ENCODE data around the gene CACNA2D4.

Gene CACNA2D4

DNA sequence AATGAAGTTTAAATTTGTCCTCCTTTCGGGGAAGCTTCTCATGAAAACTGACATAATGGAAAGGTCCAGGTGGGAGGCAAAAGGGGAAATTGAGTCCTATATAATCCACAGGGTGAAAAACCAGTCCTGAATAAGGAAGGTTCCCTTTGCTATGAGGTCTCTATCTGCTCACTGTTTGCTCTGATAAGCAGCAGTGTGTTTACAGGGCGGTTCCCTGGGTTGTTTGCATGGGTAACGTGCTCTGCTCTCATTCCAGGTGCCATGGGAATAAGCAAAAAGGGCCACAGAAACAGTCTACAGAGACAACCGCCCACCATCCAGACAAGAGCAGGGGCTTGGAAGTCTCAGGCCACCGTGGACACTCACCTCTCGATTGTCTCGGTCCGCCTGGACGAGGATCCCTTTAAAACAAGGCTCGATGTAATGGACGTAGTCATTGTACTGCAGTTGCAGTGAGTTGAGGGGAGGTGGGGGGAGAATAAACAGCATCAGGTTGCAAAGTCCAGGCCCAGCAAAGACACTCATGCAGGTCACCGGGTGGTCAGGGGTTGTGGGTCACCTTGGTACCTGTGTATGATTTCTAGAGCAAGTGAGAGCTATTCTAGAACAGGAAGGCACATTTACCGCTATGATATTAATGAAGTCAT, 32.7 kb downstream of the CACNA2D4 start:
- no peak for DNase-seq

DNA sequence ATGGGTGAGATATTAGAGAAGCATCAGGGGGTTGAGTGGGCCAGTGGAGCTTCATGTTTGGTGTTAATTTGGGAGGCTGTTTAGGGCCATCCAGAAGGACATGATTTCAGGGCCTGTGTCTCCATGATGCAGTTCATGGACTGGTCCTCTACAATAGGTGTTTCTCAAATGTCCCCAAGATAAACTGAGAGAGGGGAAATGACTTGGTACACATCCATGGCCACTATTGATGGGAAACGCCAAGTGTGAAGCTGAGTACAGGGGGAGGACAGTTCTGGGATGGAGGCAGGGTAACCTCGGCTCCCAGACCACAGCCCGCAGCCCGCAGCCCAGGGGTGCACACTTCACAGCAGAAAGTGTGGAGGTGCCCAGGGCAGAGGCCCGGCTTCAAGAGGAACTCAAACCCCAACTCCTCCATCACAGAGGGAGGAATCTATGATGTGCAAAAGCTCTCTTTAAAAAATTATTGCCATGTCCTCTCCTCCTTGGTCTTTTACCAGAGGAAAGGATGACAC, 33.3 kb downstream of the CACNA2D4 start:
- no peak for DNase-seq

DNA sequence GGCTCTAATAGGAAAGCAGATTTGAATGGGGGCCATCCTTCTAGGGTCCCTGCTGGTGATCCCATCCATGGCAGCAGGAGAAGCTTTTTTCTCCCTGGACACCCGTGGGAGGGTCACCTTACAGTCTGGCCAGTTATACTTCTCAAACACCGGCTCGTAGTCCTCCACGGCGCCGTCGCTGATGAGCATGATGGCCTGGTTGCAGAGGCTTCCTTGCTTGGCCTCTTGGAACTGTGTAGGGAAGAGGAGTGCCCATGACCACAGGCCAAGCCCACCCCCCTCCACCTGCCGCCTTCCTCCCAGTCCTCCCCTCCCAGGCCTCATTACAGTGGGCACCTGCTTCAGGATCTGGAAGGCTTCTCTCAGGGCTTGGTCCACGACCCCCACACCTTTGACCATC, 33.8 kb downstream of the CACNA2D4 start:
- no peak for DNase-seq

DNA sequence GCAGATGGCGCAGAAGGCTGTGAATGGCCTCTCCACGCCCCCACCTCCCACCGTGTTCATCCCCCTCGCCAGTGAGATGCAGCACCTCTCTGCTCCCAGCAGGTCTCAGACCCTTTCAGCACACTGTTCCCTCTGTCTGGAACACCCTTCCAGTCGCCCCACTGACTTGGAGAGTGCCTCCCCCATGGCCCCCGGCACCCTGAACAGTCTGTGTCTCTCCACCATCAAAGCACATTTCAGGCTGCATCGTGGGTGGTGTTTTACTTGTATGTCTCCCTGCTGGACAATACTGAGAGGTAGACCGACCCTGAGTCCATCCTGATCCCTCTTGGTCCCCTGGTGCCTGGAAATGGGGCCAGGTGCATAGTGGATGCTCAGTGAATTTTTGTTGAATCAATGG, 34.9 kb downstream of the CACNA2D4 start:
- DNase-seq = no peak

DNA sequence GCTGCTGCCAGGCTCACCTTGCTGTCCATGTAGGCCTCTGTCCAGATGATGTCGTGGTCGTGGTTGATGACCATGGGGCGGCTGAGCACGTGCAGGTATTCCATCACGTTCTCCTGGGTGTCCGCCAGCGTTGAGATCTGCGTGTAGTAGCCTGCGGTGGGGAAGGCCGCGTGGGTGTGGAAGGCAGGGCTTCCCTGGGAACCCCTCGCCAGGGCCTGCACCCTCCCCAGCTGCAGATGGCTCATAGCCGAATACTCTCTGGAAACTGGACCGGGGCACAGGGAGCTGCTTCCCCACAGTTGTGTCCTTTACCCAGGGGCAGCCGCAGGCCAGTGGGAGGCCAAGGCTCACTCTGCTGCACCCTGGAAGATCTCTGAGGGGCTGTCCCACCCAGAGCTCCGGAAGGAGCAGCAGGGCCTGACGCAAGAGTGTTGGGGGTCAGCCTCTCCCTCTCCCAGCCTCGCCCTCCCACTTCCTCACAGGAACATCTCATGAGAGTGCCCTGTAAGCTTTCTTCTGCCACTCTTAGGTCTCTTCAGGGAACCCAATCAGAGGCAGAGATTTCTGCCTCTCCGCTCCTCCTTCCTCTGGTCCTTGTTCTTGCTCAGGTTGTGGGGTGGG, 35.5 kb downstream of the CACNA2D4 start:
- no peak for DNase-seq

DNA sequence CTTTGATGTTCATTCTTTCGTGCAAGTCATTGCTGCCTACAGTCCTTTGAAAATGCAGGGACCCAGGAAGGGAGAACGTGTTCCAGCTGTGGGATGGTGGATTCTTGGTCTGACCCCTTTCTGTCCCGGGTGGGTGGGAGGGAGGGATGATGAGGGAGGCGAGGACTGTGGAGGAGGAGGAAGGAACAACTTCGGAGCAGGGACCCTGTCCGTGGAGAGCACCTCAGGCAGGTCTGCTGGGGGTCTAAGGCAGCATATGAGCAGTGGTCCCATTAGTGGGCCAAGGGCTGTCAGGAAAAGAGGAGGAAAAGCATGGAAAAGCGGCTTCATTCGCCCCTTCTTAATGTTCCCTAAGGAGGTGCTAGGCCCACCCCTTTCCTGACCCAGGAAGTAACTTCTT, 36.0 kb downstream of the CACNA2D4 start:
- no peak for DNase-seq

DNA sequence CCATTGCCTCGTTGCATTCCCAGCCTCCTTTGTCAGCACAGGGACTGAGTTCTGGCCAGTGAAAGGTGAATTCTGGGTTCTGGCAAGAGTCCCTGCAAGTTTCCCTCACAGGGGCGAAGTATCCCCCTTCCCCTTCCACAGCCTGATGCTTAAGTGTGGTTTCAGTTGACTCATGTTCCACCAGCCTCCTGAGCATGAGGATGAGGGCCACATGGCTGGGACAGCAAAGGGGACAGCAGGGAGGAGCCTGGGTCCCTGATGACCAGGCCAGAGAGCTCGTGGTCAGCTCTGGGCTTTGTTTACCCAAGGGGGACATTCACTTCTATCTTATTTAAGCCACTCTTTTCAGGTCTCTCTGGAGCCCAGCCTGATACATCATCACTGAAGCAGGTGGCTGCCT, 36.5 kb downstream of the CACNA2D4 start:
- DNase-seq = no peak

DNA sequence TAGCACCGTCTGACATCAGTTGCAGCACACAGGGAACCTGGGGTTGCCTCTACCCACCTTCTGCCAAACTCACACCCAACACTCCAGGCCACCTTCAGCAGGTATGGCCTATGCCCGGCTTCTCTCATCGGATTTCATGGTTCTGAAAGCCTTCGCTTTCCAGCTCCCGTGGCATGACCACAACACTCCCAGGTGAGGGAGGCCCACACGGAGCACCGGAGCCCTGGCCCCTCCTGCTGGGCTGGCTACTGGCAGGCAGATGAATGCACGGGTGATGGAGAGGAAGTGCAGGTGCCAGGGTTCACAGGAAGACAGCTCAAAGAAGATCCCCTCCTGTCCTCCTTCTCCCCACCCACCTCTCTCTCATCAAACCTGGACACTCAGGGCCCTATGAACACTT, 37.2 kb downstream of the CACNA2D4 start:
- DNase-seq = no peak

DNA sequence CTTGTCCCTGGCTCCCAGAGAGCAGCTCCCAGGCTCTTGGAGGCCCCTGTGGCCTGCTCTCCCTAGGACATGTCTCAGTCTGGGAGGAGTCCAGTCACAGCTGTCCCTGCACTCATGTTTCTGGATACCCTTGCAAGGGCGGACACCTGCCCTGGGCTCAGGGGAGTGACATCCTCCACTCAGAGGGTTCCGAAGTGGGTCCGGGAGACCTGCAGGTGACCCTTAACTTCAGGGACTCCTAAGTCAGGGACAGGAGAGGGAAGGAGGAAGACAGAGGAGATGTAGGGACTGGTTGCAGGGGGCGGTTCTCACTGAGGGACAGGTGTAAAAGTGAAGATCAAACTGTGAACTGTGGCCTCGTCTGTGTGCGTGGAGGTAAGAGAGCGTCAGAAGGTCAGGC, 37.6 kb downstream of the CACNA2D4 start:
- no peak for DNase-seq

DNA sequence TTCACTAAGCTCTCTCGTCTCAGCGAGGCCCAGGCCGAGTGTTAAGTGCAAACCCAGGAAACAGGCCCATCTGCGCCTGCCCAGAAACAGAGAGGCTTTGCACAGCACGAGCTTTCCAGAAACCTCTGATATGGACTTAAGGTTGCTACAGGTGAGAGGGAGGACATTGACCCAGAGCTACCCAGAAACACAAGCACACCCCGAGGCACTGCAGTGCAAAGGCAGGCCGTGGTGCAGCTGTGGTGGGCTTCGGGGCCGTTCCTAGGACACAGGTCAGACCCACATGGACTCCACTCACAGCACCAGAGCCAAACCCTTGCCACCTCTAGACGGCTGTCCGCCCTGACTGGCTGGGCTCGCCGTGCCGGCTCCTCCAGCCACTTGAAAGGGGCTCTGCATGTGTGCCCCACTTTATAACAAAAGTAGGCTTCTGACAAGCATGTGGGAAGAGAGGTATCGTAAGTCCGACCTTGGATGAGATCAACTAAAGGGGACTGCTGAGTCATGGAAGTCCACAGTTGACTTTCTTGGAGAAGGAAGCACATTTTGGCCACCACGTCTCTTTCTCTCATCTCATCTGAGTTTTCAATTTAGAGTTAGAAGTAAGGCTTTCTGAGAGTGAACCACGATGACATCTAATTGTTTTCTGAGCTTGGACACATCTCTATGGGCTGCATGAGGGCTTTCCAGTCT, 38.2 kb downstream of the CACNA2D4 start:
- DNase-seq = no peak

DNA sequence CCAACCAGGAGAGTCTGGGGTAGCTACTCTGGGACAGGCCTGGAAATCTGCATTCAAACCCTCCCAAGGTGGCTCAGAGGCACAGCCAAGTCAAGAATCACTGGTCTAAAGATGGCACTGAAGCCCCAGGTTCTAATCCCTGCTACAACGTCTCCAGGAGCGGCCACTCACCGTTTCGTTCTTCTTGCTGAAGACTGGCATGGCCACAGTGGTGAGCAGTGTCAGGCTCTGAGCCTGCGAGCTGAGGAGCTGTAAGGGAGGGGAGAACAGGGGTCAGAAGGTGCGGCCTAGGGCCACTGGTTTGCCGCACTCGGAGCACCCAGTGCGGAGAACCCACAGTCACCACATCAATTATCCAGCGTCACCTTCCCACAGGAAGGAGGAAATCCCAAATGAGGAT, 38.8 kb downstream of the CACNA2D4 start:
- no peak for DNase-seq

DNA sequence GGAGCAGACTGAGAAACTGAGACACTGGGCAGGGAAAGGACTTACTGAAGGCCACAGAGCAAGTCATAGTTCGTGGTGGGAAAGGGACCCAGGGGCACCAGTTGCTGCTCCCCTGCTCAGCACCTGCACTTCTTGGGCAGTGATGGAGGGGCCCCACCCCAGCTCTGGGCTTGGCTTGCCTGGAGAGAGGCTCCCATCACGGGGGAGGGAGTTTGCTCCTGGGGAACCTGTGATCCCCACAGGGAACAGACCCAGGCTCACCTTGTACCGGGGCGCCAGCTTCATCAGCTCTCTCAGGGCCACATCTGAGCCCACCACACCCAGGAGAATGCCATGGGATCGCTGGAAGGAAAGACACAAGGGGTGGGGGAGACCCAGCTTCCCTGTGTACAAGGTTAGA, 39.8 kb downstream of the CACNA2D4 start:
- no peak for DNase-seq

DNA sequence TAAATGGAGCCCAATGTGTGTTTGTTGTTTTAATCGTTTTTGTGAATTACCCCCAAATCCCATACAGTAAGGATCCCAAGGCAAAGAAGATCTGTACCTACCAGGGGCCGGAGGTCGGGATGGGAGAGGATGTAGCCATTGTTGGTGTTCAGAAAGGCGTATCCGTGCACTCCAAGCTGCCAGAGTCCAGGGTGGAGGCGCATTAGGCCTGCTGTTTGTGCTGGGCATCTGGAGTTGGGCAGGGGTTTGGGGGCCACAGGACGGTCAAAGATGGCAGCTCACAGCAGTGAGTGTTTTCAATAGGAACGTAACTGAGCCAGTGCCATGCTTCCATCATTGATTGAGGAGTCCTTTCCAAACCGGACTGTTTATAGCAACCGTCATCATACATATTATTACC, 40.2 kb downstream of the CACNA2D4 start:
- DNase-seq = no peak

DNA sequence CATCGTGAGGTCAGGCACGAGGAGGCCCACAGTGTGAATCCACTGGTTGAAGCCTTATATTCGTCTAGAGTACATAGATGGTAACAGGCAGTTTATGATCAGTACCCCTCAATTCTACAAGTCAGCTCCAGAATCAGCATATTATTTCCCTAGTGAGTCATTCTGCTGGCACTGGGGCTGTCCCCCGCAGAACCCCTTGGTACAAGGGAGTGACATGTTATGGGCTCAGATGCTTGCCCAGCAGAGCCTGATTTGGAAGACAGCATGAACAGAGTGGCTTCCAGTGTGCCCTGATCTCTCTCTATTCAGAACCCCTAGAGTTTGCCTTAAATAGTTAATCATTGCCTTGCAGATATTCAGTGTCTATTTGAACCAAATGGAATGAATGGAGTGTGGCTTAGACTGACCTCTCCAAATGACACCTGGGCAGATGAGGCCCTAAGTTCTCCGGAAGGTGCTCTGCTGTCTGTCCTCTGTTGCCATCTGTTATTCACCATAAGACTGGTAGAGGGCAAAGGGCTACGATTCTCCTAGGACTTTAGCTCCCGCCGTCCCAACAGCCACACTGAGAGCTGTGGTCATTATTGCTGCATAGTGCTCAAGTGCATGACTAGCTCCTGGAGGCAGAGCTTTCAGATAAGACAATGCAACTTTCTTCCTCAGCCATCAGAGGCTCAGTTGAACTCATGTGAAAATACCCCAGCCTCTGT, 41.1 kb downstream of the CACNA2D4 start:
- no peak for DNase-seq

DNA sequence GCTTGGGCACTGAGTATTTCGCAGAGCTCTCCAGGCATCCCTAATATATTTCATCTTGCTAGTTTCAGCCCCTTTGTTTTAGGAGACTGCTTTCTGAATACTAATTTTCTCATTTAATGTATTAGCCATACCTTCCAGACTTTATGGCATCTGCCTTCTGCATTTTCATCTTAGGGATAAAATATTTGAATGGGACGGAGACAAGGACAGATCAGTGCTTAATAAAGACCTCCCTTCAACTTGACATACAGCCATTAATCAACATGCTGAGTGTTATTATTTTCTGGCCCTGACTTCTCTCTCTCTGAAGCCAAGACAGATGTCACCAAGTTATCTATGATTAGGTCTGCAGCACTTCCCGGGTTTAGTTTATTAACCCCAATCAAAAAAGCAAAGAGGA, 42.4 kb downstream of the CACNA2D4 start:
- no peak for DNase-seq

DNA sequence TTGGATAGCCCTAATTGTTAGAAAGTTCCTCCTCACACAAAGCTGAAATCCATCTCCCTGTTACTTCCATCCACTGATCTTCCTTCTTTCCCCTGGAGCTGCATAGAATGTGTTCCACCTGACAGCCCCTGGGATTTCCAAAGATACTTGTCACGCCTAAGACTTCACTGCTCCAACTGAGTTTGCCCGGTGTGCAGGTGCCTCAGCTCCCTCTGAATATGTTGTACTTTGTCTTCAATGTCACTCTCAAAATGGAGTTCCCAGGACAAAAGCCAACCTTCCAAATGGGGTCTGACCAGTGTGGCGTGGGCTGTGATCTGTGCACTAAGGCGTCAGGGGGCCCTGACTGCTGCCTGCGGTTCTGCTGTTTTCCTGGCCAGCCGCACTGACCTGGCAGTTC, 42.8 kb downstream of the CACNA2D4 start:
- no peak for DNase-seq

DNA sequence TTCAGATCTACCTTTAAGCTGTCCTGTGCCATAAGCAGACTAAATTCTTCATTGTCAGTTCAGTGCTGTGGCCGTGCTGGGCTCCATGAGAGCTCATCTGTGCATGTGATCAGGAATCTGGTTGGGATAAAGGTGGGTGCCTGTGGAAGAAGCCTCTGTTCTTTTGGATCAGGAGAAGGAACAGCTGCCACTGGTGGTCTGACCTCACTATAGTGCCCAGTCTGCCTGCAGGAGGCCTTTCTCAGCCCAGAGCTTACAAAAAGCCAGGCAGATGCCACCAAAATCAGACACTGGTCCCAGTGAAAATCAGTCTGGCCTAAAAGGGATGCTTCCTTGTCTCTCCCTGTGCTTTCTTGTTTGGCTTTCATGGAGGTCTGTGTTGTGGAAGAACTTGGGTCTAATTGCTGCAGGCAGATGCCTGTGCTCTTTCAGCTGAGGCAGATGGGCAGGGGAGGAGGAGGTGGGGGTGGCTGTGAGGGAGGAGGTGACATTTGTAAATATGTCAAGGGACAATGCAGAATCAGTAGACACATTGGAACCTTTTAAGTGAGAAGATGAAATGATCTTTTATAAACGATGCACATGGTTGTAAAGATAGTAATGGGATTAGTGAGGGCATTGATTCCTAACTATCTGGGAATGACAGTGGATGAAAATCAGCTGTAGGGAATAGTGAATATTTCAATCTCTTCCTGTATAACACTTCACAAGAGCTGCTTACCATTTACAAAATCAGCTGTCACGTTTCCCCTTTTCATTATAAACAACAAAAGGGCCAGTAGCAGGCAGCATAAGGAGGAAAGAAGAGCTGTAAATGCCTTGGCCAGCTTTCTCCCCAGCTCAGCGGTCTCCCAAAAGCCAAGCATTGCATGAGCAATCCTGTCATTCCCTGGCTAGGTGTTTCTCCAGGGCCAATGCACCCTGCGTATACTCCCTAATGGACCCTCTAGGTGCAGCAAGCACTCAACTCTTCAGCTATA, 44.6 kb downstream of the CACNA2D4 start:
- DNase-seq = no peak

DNA sequence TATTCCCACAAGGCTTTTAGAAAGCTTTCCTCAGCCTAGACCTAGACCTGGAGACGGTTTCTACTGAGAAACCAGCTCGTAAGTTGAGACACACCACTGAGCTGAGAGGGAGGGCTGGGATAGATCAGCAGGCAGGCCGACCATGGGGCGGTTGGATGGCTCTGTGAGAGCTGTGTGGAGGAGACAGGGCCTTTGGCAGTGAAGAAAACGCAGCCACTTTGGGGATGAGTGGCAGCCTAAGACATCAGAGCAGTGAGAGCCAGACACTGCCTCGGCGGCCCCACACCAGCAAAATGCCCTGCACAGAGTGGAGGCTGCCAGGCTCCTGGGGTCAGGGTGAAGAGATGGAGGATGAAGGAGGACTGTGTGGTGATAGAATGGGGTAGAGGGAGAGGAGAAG, 46.0 kb downstream of the CACNA2D4 start:
- DNase-seq = no peak

DNA sequence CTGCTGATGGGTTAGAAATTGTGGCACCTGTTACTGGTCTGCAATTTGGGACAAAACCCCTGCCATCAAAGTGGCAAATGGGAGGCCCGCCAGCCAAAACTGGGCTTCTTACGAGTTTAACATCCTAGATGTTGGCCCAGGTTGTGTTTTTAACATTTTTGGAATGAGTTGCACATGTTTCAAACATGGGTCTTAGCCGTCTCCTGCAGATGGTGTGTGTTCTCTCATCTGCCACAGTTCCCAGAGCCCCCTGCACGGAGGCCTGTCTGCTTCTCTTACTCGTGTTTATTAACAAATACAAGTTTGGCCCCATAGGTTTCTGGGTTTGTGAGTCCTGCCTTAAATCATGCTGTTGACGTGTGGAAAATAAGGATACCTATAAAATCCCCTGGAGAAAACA, 46.5 kb downstream of the CACNA2D4 start:
- DNase-seq = no peak

DNA sequence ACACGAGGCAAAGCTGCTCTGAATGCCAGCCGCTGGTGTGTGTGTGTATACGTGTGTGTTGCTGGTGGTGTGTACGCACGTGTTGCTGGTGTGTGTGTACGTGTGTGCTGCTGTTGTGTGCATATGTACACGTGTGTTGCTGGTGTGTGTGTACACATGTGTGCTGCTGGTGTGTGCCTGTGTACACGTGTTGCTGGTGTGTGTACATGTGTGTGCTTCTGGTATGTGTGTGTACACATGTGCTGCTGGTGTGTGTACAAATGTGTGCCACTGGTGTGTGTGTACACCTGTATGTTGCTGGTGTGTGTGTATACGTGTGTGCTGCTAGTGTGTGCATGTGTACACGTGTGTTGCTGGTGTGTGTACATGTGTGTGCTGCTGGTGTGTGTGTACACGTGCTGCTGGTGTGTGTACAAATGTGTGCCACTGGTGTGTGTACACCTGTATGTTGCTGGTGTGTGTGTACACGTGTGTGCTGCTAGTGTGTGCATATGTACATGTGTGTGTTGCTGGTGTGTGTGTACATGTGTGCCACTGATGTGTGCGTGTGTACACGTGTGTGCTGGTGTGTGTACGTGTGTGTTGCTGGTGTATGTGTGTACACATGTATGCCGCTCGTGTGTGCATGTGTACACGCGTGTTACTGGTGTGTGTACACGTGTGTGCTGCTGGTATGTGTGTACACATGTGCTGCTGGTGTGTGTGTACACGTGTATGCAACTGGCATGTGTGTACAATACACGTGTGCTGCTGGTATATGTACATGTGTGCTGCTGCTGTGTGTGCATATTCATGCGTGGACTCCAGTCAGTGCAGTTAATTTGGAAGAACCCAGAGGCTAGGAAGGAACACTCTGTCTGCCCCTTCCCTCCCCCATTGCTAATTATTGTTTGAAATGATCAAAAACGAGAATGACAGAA, 47.2 kb downstream of the CACNA2D4 start:
- no peak for DNase-seq

DNA sequence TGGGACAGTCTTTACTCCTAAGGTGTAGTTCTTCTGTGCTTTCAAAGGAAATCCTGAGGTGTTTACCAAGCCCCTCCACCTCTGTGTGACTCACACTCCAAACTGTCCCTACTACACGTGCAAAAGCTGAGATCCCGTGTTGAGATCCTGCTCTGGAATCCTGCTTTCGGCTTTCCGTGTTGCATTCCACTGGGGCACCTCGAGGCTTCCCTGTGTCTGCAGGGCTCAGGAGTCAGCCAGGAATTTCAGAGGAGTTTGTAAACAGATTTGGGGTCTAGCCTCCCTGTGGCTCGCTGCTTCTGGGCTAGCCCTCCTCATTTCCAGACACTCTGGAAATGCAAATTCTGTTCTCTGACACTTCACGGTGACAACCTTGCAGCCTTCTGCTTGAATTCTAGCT, 48.4 kb downstream of the CACNA2D4 start:
- DNase-seq = no peak

Data from NCI-H1092 treated with DMSO at 0.1 percent for 48 hours (cell line).